ENCODE measurements around the gene POLR3B.

GRCh38 chr12:106342397-106343213, 14.9 kb upstream of the POLR3B start:
- TF ChIP-seq CTCF (conservative IDR thresholded peaks at IDR 0.05 in 1 of 2, IDR thresholded peaks at IDR 0.05 in 1 of 2; ENCODE audit: low read depth in 1 of 2, low read length in 2 of 2) (no peak), EZH2 (IDR thresholded peaks at IDR 0.05; ENCODE audit: low read length, missing control alignments) (no peak)
